ENCODE measurements around the gene BTN1A1.

DNA sequence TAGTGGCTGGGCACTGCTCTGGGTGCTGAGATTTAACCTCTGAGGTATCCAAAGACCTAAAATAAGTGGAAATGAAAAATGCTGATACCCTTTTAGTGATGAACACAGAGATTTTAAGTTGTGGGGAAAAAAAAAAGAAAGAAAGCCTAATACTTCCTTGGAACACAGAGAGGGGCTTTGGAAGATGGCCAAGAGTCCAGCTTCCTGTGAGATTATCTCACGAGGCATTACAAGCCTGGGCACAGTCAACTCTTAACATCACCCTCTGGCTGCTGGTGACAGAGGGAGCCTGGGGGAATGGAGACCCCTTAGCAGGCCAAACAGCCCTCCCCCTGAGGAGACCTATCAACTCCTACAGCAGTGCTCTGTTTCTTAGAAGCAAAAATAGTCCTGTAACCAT, 22.7 kb upstream of the BTN1A1 start:
- TF ChIP-seq, protein P1, sequence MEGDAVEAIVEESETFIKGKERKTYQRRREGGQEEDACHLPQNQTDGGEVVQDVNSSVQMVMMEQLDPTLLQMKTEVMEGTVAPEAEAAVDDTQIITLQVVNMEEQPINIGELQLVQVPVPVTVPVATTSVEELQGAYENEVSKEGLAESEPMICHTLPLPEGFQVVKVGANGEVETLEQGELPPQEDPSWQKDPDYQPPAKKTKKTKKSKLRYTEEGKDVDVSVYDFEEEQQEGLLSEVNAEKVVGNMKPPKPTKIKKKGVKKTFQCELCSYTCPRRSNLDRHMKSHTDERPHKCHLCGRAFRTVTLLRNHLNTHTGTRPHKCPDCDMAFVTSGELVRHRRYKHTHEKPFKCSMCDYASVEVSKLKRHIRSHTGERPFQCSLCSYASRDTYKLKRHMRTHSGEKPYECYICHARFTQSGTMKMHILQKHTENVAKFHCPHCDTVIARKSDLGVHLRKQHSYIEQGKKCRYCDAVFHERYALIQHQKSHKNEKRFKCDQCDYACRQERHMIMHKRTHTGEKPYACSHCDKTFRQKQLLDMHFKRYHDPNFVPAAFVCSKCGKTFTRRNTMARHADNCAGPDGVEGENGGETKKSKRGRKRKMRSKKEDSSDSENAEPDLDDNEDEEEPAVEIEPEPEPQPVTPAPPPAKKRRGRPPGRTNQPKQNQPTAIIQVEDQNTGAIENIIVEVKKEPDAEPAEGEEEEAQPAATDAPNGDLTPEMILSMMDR (IDR thresholded peaks at IDR 0.05 in 2 of 3, conservative IDR thresholded peaks at IDR 0.05 in 1 of 3; ENCODE audit: control insufficient read depth in 2 of 3, extremely low read depth in 1 of 3, insufficient read depth in 1 of 3, low read depth in 3 of 3, low read length in 3 of 3) = no peak
- TF ChIP-seq SIN3A (IDR thresholded peaks at IDR 0.05; ENCODE audit: low read depth, low read length) = no peak
- TF ChIP-seq, protein P2, sequence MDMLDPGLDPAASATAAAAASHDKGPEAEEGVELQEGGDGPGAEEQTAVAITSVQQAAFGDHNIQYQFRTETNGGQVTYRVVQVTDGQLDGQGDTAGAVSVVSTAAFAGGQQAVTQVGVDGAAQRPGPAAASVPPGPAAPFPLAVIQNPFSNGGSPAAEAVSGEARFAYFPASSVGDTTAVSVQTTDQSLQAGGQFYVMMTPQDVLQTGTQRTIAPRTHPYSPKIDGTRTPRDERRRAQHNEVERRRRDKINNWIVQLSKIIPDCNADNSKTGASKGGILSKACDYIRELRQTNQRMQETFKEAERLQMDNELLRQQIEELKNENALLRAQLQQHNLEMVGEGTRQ (IDR thresholded peaks at IDR 0.05; ENCODE audit: borderline replicate concordance, low read depth, low read length) = no peak
- no peak for TF ChIP-seq POLR2A (IDR thresholded peaks at IDR 0.05; ENCODE audit: low read depth, low read length)
- TF ChIP-seq BMI1 (IDR thresholded peaks at IDR 0.05; ENCODE audit: borderline replicate concordance) = no peak
- no peak for TF ChIP-seq MYC (IDR thresholded peaks at IDR 0.05; ENCODE audit: insufficient read depth, insufficient read length, insufficient replicate concordance, low read length, severe bottlenecking)

Measured in GM12878 (cell line).